A549 (cell line): ENCODE measurements around the gene PLEKHA6. TPM values are rescaled to one million over a fixed set of nuclear protein-coding genes. Genes with fewer than 3 reads are reported as not detected.

Source experiments
- ATAC-seq, 2 experiments: fragments of 200-7000 bp in 1 of 2; fragments of >200 bp in 1 of 2; cut with Nextera tagmentation in 1 of 2; cut with Tn5 transposase in 1 of 2; 3 replicates each; pipeline versions ENCODE4 v1.8.0 to v1.9.1; 2018 to 2020; ENCODE audit warnings: mild to moderate bottlenecking in 1 of 2, moderate library complexity in 1 of 2
- CTCF ChIA-PET: fragments of 300-600 bp; sonication (Branson Sonifier 250); formaldehyde crosslinking; extraction: SDS; loops from one replicate; lab custom pipeline; 2021; ENCODE audit warnings: antibody characterized with exemption, inconsistent platforms; lab: Yijun Ruan, JAX
- POLR2A ChIA-PET: fragments of 350-600 bp; formaldehyde crosslinking; extraction: SDS; loops from one replicate; lab custom pipeline; 2021; ENCODE audit warnings: antibody characterized with exemption, inconsistent platforms; lab: Yijun Ruan, JAX
- DNase-seq, 2 experiments: peaks; one replicate each; pipeline versions ENCODE4 v3.0.0 to v3.0.0-alpha.2; 2011 to 2016; ENCODE audit warnings: low read depth in 1 of 2, low spot score in 1 of 2
- FAIRE-seq: peaks from 2 replicates; lab custom pipeline; 2011; peaks lifted over from hg19 to GRCh38; lab: Jason Lieb, UNC
- H3K27ac ChIP-seq, 2 experiments: fragments of >200 bp; sonication (Bioruptor Twin); formaldehyde crosslinking; 3 replicates each; pipeline ENCODE4 v1.5.1; 2016 to 2017
- H3K4me1 ChIP-seq: fragments of >200 bp; sonication (Bioruptor Twin); formaldehyde crosslinking; 3 replicates; pipeline ENCODE4 v1.6.1; 2016
- H3K4me2 ChIP-seq: fragments of >200 bp; sonication (Bioruptor Twin); formaldehyde crosslinking; 3 replicates; pipeline ENCODE4 v1.6.1; 2016
- H3K4me3 ChIP-seq: fragments of >200 bp; sonication (Bioruptor Twin); formaldehyde crosslinking; 3 replicates; pipeline ENCODE4 v1.5.1; 2016
- H3K9me3 ChIP-seq: fragments of >200 bp; sonication (Bioruptor Twin); formaldehyde crosslinking; 3 replicates; pipeline ENCODE4 v1.6.1; 2016
- BHLHE40 ChIP-seq: IDR thresholded peaks from 2 replicates; pipeline ENCODE4 v1.6.1; 2012; ENCODE audit warnings: low read depth, low read length, inconsistent platforms
- EHF ChIP-seq: fragments of 250-450 bp; sonication (Bioruptor Pico); IDR thresholded peaks from 2 replicates; pipeline ENCODE4 v1.5.0; 2020; ENCODE audit warnings: mild to moderate bottlenecking
- ESRRA ChIP-seq: fragments of 150-350 bp; IDR thresholded peaks from 2 replicates; pipeline ENCODE4 v1.6.1; 2014; ENCODE audit warnings: mild to moderate bottlenecking, low read length, borderline replicate concordance
- FOSB ChIP-seq: fragments of 250-450 bp; sonication (Bioruptor Pico); IDR thresholded peaks from 2 replicates; pipeline ENCODE4 v1.5.0; 2020; ENCODE audit warnings: mild to moderate bottlenecking, moderate library complexity
- FOSL2 ChIP-seq, 2 experiments: fragments of 450-650 bp in 1 of 2; fragments of >200 bp in 1 of 2; sonication (Bioruptor Twin) in 1 of 2; formaldehyde crosslinking; IDR thresholded peaks; 2 replicates each; pipeline versions ENCODE4 v1.5.0 to v1.6.1; 2016 to 2020; ENCODE audit warnings: mild to moderate bottlenecking in 1 of 2, moderate library complexity in 1 of 2
- HEYL ChIP-seq: fragments of 250-450 bp; sonication (Bioruptor Pico); IDR thresholded peaks from 2 replicates; pipeline ENCODE4 v1.8.0; 2021; ENCODE audit warnings: mild to moderate bottlenecking, moderate library complexity
- JUN ChIP-seq, 2 experiments: fragments of >200 bp; sonication (Bioruptor Twin); formaldehyde crosslinking; IDR thresholded peaks; 2 replicates in 1 of 2; 3 replicates in 1 of 2; pipeline ENCODE4 v1.6.1; 2016 to 2017
- KDM1A ChIP-seq: fragments of 200-600 bp; sonication (generic); IDR thresholded peaks from 2 replicates; pipeline ENCODE4 v1.6.1; 2016; ENCODE audit warnings: low read depth, mild to moderate bottlenecking
- MAZ ChIP-seq: fragments of 150-350 bp; IDR thresholded peaks from 2 replicates; pipeline ENCODE4 v1.6.1; 2014; ENCODE audit warnings: antibody characterized with exemption, low read depth, low read length, borderline replicate concordance
- NR3C1 ChIP-seq: fragments of >200 bp; sonication (Bioruptor Twin); formaldehyde crosslinking; IDR thresholded peaks from 3 replicates; pipeline ENCODE4 v1.6.1; 2017
- POLR2AphosphoS2 ChIP-seq: conservative IDR thresholded peaks from 2 replicates; pipeline ENCODE4 v1.6.1; 2012; ENCODE audit warnings: low read length, improper control_type of control experiment, inconsistent platforms
- RFX5 ChIP-seq: fragments of 450-650 bp; IDR thresholded peaks from 2 replicates; pipeline ENCODE4 v1.7.1; 2014; ENCODE audit warnings: antibody characterized with exemption, mild to moderate bottlenecking, moderate library complexity
- RNF2 ChIP-seq: fragments of 200-600 bp; sonication (generic); IDR thresholded peaks from 2 replicates; pipeline ENCODE4 v1.6.1; 2016; ENCODE audit warnings: low read depth, mild to moderate bottlenecking, antibody characterized with exemption, moderate library complexity, borderline replicate concordance
- TP53 ChIP-seq: fragments of 250-450 bp; sonication (Bioruptor Pico); IDR thresholded peaks from 2 replicates; pipeline ENCODE4 v1.5.0; 2021; ENCODE audit warnings: mild to moderate bottlenecking, moderate library complexity
- ZFP36 ChIP-seq: fragments of 450-650 bp; IDR thresholded peaks from 2 replicates; pipeline ENCODE4 v1.6.1; 2014; ENCODE audit warnings: borderline replicate concordance; ENCODE audit not compliant: partially characterized antibody
- ZNF302 ChIP-seq: fragments of 250-450 bp; sonication (Bioruptor Pico); IDR thresholded peaks from 2 replicates; pipeline ENCODE4 v1.9.0; 2021; ENCODE audit warnings: inconsistent platforms, mild to moderate bottlenecking, moderate library complexity
- WGBS: methylation state at CpG from one replicate; pipeline ENCODE4 v1.1.6; 2017; ENCODE audit errors: missing lambda C conversion rate; 5-methylcytosine and 5-hydroxymethylcytosine counted together
- polyA plus RNA-seq, 4 experiments: library from polyadenylated mRNA; depleted of rRNA in 3 of 4; stranded (reverse); fragments of >200 nt; fragmentation: RNase III in 1 of 4; extraction: RNeasy Plus Mini Kit Qiagen cat#74134 plus additional on column Dnase treatment in 1 of 4; gene quantifications; 2 replicates in 3 of 4; 3 replicates in 1 of 4; pipeline ENCODE4 v1.2.3, GENCODE V29; 2011 to 2017
- TF ChIP-seq, protein P1 (sequence below): fragments of 250-450 bp; sonication (Bioruptor Pico); IDR thresholded peaks from 2 replicates; pipeline ENCODE4 v1.5.0; 2021; ENCODE audit warnings: mild to moderate bottlenecking, moderate library complexity, borderline replicate concordance
- TF ChIP-seq, protein P2 (sequence below): fragments of >200 bp; sonication (Bioruptor Twin); formaldehyde crosslinking; IDR thresholded peaks from 3 replicates; pipeline ENCODE4 v1.5.1; 2016
- TF ChIP-seq, protein P3 (sequence below): fragments of >200 bp; sonication (Bioruptor Twin); formaldehyde crosslinking; IDR thresholded peaks from 3 replicates; pipeline ENCODE4 v1.6.1; 2016

Gene PLEKHA6
- polyA plus RNA-seq, 2 of the 4 experiments (the other 2 are of a cell fraction), result 13.0 to 26.2 TPM

DNA sequence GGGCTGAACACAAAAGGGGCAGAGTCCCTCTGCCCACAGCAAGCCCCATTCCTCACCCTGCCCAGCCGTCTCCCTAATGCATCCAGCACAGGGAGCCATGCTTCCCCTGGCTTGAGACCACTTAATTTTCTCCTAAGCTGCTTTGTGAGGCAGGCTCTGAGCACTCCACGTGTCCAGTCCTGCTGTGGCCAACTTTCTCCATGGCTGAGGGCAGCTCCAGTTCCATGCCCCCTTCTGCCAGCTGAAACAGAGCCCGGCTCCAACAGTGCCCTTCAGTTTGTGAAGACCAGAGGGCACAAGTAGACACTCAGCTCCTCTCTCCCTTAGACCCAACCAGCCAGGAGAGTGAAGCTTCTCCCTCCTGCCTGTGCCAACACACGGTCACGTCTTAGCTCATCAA, 33.8 kb downstream of the PLEKHA6 start:
- ChIA-PET CTCF (interaction anchor here (0.6 to 3.6 kb wide), 8 partner anchors 19 to 481 kb away, joined by 3 to 26 read pairs (median 5); no protein-coding TSS in a partner anchor), POLR2A (no interaction called here)
- FAIRE-seq (no peak), ATAC-seq (no peak), DNase-seq (no peak)
- H3K27ac ChIP-seq, result 0 out of 6 replicates have a peak overlapping the region, but pooled peaks of 1 of the 2 experiments have one; percentile 9
- no peak for TF ChIP-seq TP53 (CRISPR knock-in tag)
- TF ChIP-seq, protein P1, sequence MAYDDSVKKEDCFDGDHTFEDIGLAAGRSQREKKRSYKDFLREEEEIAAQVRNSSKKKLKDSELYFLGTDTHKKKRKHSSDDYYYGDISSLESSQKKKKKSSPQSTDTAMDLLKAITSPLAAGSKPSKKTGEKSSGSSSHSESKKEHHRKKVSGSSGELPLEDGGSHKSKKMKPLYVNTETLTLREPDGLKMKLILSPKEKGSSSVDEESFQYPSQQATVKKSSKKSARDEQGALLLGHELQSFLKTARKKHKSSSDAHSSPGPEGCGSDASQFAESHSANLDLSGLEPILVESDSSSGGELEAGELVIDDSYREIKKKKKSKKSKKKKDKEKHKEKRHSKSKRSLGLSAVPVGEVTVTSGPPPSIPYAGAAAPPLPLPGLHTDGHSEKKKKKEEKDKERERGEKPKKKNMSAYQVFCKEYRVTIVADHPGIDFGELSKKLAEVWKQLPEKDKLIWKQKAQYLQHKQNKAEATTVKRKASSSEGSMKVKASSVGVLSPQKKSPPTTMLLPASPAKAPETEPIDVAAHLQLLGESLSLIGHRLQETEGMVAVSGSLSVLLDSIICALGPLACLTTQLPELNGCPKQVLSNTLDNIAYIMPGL (CRISPR knock-in tag), result no peak
- TF ChIP-seq POLR2AphosphoS2, result no peak
- no peak for TF ChIP-seq KDM1A
- TF ChIP-seq RFX5, result no peak
- no peak for TF ChIP-seq ZFP36
- TF ChIP-seq MAZ, result no peak
- TF ChIP-seq, protein P2, sequence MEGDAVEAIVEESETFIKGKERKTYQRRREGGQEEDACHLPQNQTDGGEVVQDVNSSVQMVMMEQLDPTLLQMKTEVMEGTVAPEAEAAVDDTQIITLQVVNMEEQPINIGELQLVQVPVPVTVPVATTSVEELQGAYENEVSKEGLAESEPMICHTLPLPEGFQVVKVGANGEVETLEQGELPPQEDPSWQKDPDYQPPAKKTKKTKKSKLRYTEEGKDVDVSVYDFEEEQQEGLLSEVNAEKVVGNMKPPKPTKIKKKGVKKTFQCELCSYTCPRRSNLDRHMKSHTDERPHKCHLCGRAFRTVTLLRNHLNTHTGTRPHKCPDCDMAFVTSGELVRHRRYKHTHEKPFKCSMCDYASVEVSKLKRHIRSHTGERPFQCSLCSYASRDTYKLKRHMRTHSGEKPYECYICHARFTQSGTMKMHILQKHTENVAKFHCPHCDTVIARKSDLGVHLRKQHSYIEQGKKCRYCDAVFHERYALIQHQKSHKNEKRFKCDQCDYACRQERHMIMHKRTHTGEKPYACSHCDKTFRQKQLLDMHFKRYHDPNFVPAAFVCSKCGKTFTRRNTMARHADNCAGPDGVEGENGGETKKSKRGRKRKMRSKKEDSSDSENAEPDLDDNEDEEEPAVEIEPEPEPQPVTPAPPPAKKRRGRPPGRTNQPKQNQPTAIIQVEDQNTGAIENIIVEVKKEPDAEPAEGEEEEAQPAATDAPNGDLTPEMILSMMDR, result no peak
- no peak for TF ChIP-seq JUN (IDR thresholded peaks at IDR 0.05)
- peaks cover 6% of the 10 kb centered on the region; the same call in 2 of the 3 replicates for H3K9me3 ChIP-seq
- no peak overlapping the region for H3K4me3 ChIP-seq
- peaks cover 41% of the 10 kb centered on the region for H3K4me1 ChIP-seq
- 94% methylated on average over 5 of the region's 5 CpGs for WGBS
- no peak overlapping the region for H3K4me2 ChIP-seq

DNA sequence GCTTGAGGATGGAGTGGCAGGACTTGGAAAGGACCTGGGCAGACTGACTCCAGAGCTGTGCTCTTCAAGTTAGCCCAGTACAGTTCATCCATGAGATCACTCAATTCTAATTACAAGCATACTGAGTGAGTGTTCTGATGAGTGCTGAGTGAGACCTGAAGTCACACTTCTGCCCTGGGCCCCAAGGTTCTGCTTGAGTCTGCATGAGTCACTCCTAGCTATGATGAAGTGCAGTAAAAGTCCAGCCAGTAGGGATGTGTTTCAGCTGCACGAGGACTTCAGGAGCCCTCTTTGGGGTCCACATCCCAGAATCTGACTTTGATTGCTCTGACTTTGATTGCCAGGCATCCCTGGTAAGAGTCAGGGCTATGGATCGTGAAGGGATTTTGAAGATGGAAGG, 35.8 kb downstream of the PLEKHA6 start:
- 35% methylated on average over 2 of the region's 2 CpGs for WGBS
- Histone ChIP-seq H3K4me1 (peaks cover 53% of the 10 kb centered on the region), H3K4me3 (no peak overlapping the region), H3K27ac (peak overlapping the region; percentile 46 to 66; a peak in 5 of 6 replicates), H3K4me2 (peak overlapping the region; percentile 53), H3K9me3 (no peaks in the 10 kb centered on the region)
- no peak for FAIRE-seq
- peak; percentile 31 to 41; a peak in 2 of 6 replicates for ATAC-seq
- POLR2A ChIA-PET, result no interaction called here
- CTCF ChIA-PET, result interaction anchor here (0.8 to 3.5 kb wide), 9 partner anchors 27 to 115 kb away, joined by 3 to 23 read pairs (median 4); partner anchors contain the start of gene GOLT1A
- peak; percentile 44 to 45 for DNase-seq
- TF ChIP-seq EHF (CRISPR knock-in tag) (no peak), FOSL2 (IDR thresholded peaks at IDR 0.05) (peak; percentile 18; the same call in 1 of the 2 replicates), FOSL2 (CRISPR knock-in tag; IDR thresholded peaks at IDR 0.05) (peak; percentile 45; the same call in 1 of the 2 replicates)

DNA sequence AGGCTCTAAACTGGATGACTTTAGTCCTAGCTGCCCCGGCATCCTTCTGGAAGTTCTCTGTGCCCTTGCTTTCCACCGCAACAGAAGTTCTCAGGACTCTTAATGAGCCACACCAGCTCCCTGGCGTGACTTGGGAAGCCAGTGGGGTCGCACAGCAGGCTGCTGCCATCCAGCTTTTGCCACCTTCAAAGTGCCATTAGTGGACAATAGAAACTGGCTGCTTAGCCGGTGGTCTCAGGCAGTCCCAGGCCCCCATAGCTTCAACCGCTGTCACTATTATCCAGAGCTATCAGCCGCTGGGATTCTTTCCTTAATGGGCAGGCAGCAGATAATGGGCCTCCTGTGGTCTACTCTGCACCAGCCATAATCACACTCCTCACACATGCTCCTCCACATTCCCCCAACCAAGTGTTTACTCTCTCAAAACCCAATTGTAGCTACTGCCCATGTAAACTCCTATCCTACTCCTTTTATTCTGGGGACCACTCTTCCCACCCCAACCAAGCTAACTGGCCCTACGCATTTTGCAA, 37.3 kb downstream of the PLEKHA6 start:
- peaks cover 68% of the 10 kb centered on the region for H3K4me1 ChIP-seq
- 89% methylated on average over 8 of the region's 8 CpGs for WGBS
- CTCF ChIA-PET, result interaction anchor here (0.6 to 3.5 kb wide), 8 partner anchors 11 to 108 kb away, joined by 3 to 23 read pairs (median 4); partner anchors contain the start of gene GOLT1A
- H3K9me3 ChIP-seq, result no peaks in the 10 kb centered on the region
- peak overlapping the region; percentile 86; the same call in 1 of the 3 replicates for H3K4me2 ChIP-seq
- TF ChIP-seq, protein P3, sequence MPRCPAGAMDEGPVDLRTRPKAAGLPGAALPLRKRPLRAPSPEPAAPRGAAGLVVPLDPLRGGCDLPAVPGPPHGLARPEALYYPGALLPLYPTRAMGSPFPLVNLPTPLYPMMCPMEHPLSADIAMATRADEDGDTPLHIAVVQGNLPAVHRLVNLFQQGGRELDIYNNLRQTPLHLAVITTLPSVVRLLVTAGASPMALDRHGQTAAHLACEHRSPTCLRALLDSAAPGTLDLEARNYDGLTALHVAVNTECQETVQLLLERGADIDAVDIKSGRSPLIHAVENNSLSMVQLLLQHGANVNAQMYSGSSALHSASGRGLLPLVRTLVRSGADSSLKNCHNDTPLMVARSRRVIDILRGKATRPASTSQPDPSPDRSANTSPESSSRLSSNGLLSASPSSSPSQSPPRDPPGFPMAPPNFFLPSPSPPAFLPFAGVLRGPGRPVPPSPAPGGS, result no peak
- TF ChIP-seq KDM1A (no peak), BHLHE40 (no peak), ESRRA (no peak), HEYL (CRISPR knock-in tag) (no peak), EHF (CRISPR knock-in tag) (no peak), RNF2 (no peak), NR3C1 (no peak), ZNF302 (no peak), POLR2AphosphoS2 (no peak), JUN (IDR thresholded peaks at IDR 0.05) (no peak), FOSB (CRISPR knock-in tag) (no peak)
- POLR2A ChIA-PET, result no interaction called here
- DNase-seq, result no peak
- FAIRE-seq, result no peak
- ATAC-seq, result no peak
- peak overlapping the region; percentile 86 to 87 for H3K27ac ChIP-seq
- no peak overlapping the region for H3K4me3 ChIP-seq
